Panc1 (cell line): Measurements from ENCODE around the gene ZNF224.

Experiments used
- POLR2AphosphoS5 ChIP-seq: IDR thresholded peaks from 2 replicates; pipeline ENCODE4 v1.6.1; 2012; ENCODE audit warnings: mild to moderate bottlenecking, low read depth, low read length, moderate library complexity
- SIN3A ChIP-seq: IDR thresholded peaks from 2 replicates; pipeline ENCODE4 v1.6.1; 2012; ENCODE audit warnings: low read depth, mild to moderate bottlenecking, low read length, moderate library complexity, borderline replicate concordance; ENCODE audit not compliant: insufficient read depth
- TF ChIP-seq, protein P1 (sequence below): fragments of 450-650 bp; IDR thresholded peaks from 2 replicates; pipeline ENCODE4 v1.5.1; 2017; ENCODE audit warnings: mild to moderate bottlenecking

DNA sequence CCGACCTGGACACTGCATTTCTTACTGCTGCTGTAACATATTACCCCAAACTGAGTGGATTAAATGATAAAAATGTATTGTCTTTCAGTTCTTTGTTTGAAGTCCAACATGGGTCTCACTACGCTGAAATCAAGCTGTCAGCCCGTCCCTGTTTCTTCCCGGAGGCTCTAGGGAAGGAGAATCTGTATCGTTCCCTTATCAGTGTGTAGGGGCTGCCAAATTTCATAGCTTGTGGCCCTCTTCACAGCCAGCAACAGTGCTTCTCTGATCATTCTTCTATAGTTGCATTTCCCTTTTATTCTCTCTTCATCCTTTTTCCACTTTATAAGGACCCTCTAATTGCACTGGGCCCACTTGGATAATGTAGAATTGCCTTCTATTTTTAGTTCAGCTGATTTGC, 57.3 kb downstream of the ZNF224 start:
- TF ChIP-seq, protein P1, sequence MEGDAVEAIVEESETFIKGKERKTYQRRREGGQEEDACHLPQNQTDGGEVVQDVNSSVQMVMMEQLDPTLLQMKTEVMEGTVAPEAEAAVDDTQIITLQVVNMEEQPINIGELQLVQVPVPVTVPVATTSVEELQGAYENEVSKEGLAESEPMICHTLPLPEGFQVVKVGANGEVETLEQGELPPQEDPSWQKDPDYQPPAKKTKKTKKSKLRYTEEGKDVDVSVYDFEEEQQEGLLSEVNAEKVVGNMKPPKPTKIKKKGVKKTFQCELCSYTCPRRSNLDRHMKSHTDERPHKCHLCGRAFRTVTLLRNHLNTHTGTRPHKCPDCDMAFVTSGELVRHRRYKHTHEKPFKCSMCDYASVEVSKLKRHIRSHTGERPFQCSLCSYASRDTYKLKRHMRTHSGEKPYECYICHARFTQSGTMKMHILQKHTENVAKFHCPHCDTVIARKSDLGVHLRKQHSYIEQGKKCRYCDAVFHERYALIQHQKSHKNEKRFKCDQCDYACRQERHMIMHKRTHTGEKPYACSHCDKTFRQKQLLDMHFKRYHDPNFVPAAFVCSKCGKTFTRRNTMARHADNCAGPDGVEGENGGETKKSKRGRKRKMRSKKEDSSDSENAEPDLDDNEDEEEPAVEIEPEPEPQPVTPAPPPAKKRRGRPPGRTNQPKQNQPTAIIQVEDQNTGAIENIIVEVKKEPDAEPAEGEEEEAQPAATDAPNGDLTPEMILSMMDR, result no peak
- TF ChIP-seq SIN3A, result no peak
- no peak for TF ChIP-seq POLR2AphosphoS5
